Prostate gland (tissue), 2 donors: ENCODE data around the gene MYO18B. TPM values are rescaled to one million over a fixed set of nuclear protein-coding genes. Genes with fewer than 3 reads are reported as not detected.

Experiments used
- DNase-seq: peaks from one replicate; pipeline ENCODE4 v3.0.0-alpha.2; 2019; ENCODE audit warnings: low spot score
- H3K27ac ChIP-seq, 2 donors: fragments of 200-600 bp; sonication (generic); 2 replicates each; pipeline ENCODE4 v1.5.1; 2017 to 2019
- H3K27me3 ChIP-seq: fragments of 200-600 bp; sonication (generic); replicated peaks from 2 replicates; pipeline ENCODE4 v1.5.1; 2019; ENCODE audit not compliant: insufficient read depth
- H3K36me3 ChIP-seq, 2 donors: fragments of 200-600 bp; sonication (generic); 1 replicate in 1 of 2; 2 replicates in 1 of 2; pipeline versions ENCODE4 v1.5.1 to v1.8.1; 2017 to 2019
- H3K4me1 ChIP-seq: fragments of 200-600 bp; sonication (generic); replicated peaks from 2 replicates; pipeline ENCODE4 v1.5.1; 2019
- H3K4me3 ChIP-seq, 2 donors: fragments of 200-600 bp; sonication (generic); 2 replicates each; pipeline ENCODE4 v1.5.1; 2017 to 2019
- H3K9me3 ChIP-seq: fragments of 200-600 bp; sonication (generic); 2 replicates; pipeline ENCODE4 v1.5.1; 2017
- CTCF ChIP-seq, 4 experiments: fragments of 200-600 bp in 2 of 4; fragments of 450-650 bp in 2 of 4; sonication (generic) in 2 of 4; IDR thresholded peaks; 1 replicate in 3 of 4; 2 replicates in 1 of 4; pipeline ENCODE4 v1.5.1; 2016 to 2019; ENCODE audit warnings: antibody characterized with exemption in 4 of 4, mild to moderate bottlenecking in 2 of 4, moderate library complexity in 2 of 4
- POLR2A ChIP-seq: fragments of 450-650 bp; IDR thresholded peaks from one replicate; pipeline ENCODE4 v1.6.1; 2016; ENCODE audit warnings: antibody characterized with exemption, mild to moderate bottlenecking
- POLR2AphosphoS5 ChIP-seq: sonication (generic); formaldehyde crosslinking; IDR thresholded peaks from one replicate; pipeline ENCODE4 v1.6.1; 2017; ENCODE audit warnings: antibody characterized with exemption
- WGBS: methylation state at CpG from one replicate; pipeline ENCODE4 v1.1.5; 2018; 5-methylcytosine and 5-hydroxymethylcytosine counted together
- intact Hi-C: fragments of 100-400 bp; cut with DNase I; formaldehyde crosslinking; loops from one replicate; pipeline ENCODE4 v1.14.2; 2022
- total RNA-seq, 2 donors: library from RNA; depleted of rRNA; stranded (reverse); fragments of >200 nt; gene quantifications; one replicate each; pipeline ENCODE4 v1.1.0, GENCODE V29; 2016

MYO18B gene
- total RNA-seq, 2 donors from 2014 or later, result 3.1 to 7.1 TPM

- Histone ChIP-seq H3K27ac (no peak overlapping the region), H3K4me3 (no peak overlapping the region), H3K9me3 (no peaks in the 10 kb centered on the region), H3K36me3 (no peaks in the 10 kb centered on the region), H3K27me3 (no peaks in the 10 kb centered on the region), H3K4me1 (no peaks in the 10 kb centered on the region)
- TF ChIP-seq CTCF (IDR thresholded peaks at IDR 0.05) (no peak), POLR2A (no peak), POLR2AphosphoS5 (no peak)
- no peak for DNase-seq
- 94% methylated on average over 6 of the region's 6 CpGs for WGBS
- intact Hi-C loops, result no loop called here
Measured at GRCh38 chr22:25804676-25805075, 62.7 kb downstream of the MYO18B start.

- TF ChIP-seq POLR2AphosphoS5 (no peak), CTCF (IDR thresholded peaks at IDR 0.05) (no peak)
- H3K27ac ChIP-seq, result no peak overlapping the region
- no peaks in the 10 kb centered on the region for H3K4me1 ChIP-seq
- H3K4me3 ChIP-seq, result no peak overlapping the region
- 69% methylated on average over 4 of the region's 4 CpGs for WGBS
- DNase-seq, result no peak
- intact Hi-C loops, result no loop called here
- no peaks in the 10 kb centered on the region for H3K27me3 ChIP-seq
- H3K9me3 ChIP-seq, result no peaks in the 10 kb centered on the region
- no peaks in the 10 kb centered on the region for H3K36me3 ChIP-seq
Measured at GRCh38 chr22:25806579-25806978, 64.6 kb downstream of the MYO18B start.

- DNase-seq, result no peak
- TF ChIP-seq CTCF (IDR thresholded peaks at IDR 0.05), result no peak
- TF ChIP-seq POLR2A, result no peak
- Histone ChIP-seq H3K36me3 (no peaks in the 10 kb centered on the region), H3K4me1 (no peaks in the 10 kb centered on the region), H3K27me3 (no peaks in the 10 kb centered on the region), H3K9me3 (no peaks in the 10 kb centered on the region), H3K27ac (no peak overlapping the region), H3K4me3 (no peak overlapping the region)
- 94% methylated on average over 1 of the region's 1 CpG for WGBS
- intact Hi-C loops, result no loop called here
Measured at GRCh38 chr22:25814685-25815084, 72.7 kb downstream of the MYO18B start.

- no peak for DNase-seq
- H3K4me1 ChIP-seq, result no peaks in the 10 kb centered on the region
- intact Hi-C loops, result no loop called here
- no peaks in the 10 kb centered on the region for H3K36me3 ChIP-seq
- no peaks in the 10 kb centered on the region for H3K9me3 ChIP-seq
- TF ChIP-seq POLR2A (no peak), CTCF (IDR thresholded peaks at IDR 0.05) (no peak), POLR2AphosphoS5 (no peak)
- no peaks in the 10 kb centered on the region for H3K27me3 ChIP-seq
- 80% methylated on average over 2 of the region's 2 CpGs for WGBS
- H3K27ac ChIP-seq, result no peak overlapping the region
- no peak overlapping the region for H3K4me3 ChIP-seq
Measured at GRCh38 chr22:25815561-25815960, 73.6 kb downstream of the MYO18B start.

GRCh38 chr22:25816522-25817059 lies 74.6 kb downstream of the MYO18B start:
- DNase-seq, result no peak
- H3K4me3 ChIP-seq, result no peak overlapping the region
- no peak for TF ChIP-seq POLR2AphosphoS5
- TF ChIP-seq POLR2A, result no peak
- TF ChIP-seq CTCF (IDR thresholded peaks at IDR 0.05), result no peak
- H3K36me3 ChIP-seq, result no peaks in the 10 kb centered on the region
- H3K9me3 ChIP-seq, result no peaks in the 10 kb centered on the region
- H3K27me3 ChIP-seq, result no peaks in the 10 kb centered on the region
- no peaks in the 10 kb centered on the region for H3K4me1 ChIP-seq
- intact Hi-C loops, result no loop called here
- no peak overlapping the region for H3K27ac ChIP-seq
- 76% methylated on average over 7 of the region's 7 CpGs for WGBS
